ENCODE data around the gene TMPRSS13. TPM values are rescaled to one million over a fixed set of nuclear protein-coding genes. Genes with fewer than 3 reads are reported as not detected.
"Not testable (repeated sequence)": the region's sequence is repeated elsewhere in the genome, so short reads cannot be mapped to it uniquely, and the experiment has no call there.

TMPRSS13 gene
- total RNA-seq, 2 experiments from 2014 or later = 1.2 to 1.7 TPM

DNA sequence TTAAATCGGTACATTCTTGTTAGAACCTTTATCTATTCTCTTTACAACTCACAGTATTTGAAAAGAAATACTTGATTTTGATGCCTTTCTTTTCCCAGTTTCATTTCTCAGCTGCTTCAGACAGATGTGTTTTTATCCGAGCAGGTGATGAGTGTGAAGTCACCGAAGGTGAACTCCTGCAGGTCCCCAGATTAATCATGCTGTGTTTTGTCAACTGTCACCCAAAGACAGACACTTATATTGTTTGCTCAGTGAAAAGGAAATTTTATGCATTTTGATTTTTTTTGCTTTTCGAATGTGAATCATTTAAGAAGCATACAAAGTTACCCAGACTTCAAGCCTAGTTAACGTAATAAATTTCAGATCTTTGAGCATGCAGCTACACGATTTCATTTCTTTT is 7.8 kb upstream of the TMPRSS13 start:
- POLR2A ChIA-PET = no interaction called here
- CTCF ChIA-PET = interaction anchor here (0.8 to 4.4 kb wide), 3 partner anchors 10 to 116 kb away, joined by 3 to 26 read pairs (median 3); no protein-coding TSS in a partner anchor

DNA sequence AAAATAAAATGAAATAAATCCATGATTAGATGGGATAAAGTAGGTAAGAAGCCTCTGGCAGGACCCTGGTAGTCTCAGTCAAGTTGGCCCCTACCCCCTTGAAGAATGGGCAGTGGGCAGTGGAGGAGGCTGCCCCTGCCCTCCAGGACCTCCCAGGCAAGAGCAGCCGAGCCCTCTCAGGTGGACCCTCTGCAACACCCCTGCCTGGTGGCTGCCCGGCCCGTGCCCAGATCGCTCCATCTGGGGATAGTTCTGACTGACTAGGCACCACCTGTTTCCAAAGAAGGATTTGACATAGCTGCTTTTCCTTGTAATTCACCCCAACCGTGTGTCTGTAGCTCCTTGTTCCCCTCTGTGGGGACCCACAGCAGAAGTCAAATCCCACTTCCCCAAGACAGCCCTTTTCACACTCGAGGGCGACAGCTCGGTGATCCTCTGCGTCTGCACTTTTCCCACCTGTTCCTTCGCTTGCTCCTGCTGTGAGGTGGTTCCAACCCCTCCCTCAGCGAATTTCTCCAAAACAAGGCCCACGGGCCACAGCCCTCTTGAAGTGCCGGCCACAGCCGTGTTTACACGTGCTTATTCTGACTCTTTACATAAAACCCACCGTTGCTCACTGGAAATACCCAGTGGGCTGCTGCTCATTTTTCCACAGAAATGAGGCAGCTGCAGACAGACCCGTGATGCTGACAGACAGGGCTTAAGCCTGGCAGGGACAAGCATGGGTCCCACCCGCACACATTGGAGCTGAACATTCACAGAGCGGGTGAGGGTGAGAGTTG is 5.5 kb upstream of the TMPRSS13 start:
- ChIA-PET CTCF (interaction anchor here (1.5 to 4.4 kb wide), 2 partner anchors 12 to 91 kb away, joined by 4 to 26 read pairs; no protein-coding TSS in a partner anchor), POLR2A (interaction anchor here (1.0 kb wide), 1 partner anchor 119 kb away, joined by 3 read pairs; no protein-coding TSS in a partner anchor)

DNA sequence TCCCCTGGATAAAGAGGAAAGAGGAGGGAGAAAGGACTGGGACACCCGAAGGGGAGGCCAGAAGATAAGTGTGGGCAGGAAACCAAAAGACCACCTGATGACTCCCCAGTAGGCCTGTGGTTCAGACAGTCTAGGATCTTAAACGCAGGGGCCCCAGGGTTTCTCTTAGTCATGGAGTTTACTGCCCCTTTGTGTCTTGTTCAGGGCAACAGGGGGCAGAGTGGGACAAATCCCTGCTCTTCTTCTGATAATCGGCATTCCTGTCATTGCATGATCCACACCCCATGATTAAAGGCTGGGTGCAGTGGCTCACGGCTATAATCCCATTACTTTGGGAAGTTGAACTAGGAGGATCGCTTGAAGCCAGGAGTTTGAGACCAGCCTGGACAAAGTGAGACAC is 4.7 kb upstream of the TMPRSS13 start:
- ChIA-PET CTCF (interaction anchor here (1.5 to 4.4 kb wide), 2 partner anchors 13 to 90 kb away, joined by 4 to 26 read pairs; no protein-coding TSS in a partner anchor), POLR2A (no interaction called here)

DNA sequence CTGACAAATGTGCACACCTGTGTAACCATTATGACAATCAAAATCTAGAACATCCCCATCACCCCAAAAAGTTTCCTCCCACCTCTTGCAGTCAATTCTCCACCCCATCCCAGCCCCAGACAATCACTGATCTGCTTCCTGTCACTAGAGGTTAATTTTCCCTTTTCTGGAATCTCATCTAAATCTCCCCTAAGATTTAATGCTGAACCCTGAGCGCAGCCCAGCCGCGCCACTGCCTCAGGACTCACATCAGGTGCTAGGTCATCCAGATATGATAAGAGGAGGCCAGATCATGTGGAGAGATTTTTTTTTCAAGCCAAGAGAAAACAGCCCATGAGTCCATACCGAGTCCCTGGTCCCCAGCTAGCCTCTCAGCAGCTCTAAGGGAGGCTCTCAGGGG is 4.3 kb upstream of the TMPRSS13 start:
- POLR2A ChIA-PET = no interaction called here
- CTCF ChIA-PET = interaction anchor here (0.5 to 3.3 kb wide), 4 partner anchors 13 to 108 kb away, joined by 3 to 21 read pairs (median 4); no protein-coding TSS in a partner anchor

DNA sequence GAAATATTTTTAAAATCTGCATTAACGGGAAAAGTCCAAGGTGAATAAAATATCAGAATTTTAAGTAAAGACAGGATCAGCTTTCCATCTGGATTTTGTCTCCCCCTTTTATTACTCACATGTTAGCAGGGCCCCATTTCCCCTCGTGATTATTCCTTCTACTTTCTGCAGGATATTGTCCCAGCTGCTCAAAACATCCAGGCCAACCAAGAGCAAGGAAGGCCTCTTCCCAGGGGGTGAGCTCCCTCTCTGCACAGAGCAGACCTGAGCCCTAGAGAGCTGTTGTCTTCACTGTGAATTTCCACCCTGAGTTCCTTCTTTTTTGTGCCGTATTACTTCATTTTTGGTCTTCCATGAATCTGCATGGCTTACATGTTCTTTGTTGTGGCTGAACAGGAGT is 3.7 kb upstream of the TMPRSS13 start:
- CTCF ChIA-PET = interaction anchor here (1.3 to 3.3 kb wide), 3 partner anchors 14 to 107 kb away, joined by 3 to 21 read pairs (median 12); no protein-coding TSS in a partner anchor

DNA sequence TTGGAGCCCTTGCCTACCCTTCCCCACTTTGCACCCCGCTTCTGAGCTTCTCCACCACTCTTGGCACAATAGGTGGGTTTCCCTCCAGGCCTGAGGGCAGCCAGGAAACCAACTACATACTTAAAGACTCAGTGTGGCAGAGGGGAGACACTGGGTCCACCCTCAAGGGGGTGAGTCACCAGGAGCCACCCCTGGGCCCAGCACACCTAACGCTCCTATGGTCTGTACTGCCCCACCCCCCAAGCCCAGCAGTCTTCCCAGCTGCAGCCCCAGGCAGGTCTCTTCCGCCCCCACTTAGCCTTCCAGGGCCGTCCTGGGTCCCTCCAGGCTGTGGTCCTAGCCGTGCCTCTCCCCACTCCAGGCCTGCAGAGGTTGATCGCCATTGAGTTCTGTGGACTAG is 3.2 kb upstream of the TMPRSS13 start:
- ChIA-PET POLR2A (interaction anchor here (0.7 kb wide), 1 partner anchor 54 kb away, joined by 3 read pairs; the partner anchor contains the start of gene IL10RA), CTCF (interaction anchor here (1.0 to 3.3 kb wide), 7 partner anchors 14 to 127 kb away, joined by 3 to 21 read pairs (median 7); no protein-coding TSS in a partner anchor)

More for the DNA sequence above, 3.7 kb upstream of the TMPRSS13 start:
- POLR2A ChIA-PET = no interaction called here

DNA sequence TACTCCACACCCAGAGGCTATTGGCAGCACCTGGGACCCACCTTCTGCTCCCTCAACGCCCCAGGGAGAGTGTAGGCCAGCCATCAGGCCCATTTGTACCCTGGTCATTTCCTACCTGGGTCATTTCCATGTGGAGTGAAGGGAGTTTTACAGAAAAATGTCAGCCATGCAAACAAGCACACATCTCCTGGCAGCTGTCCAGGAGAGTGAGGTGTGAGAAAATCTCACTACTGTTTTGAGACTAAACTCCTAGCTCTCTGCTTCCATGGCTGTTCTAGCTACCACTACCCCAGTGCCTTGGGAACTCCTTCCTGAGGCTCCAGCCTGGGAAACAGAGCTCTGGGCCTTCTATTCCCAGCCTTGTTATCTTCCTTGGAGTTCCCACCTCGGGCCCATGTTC is 2.8 kb upstream of the TMPRSS13 start:
- POLR2A ChIA-PET = interaction anchor here (0.6 to 0.7 kb wide), 3 partner anchors 54 to 386 kb away, joined by 3 to 10 read pairs (median 3); partner anchors contain the start of gene IL10RA
- CTCF ChIA-PET = interaction anchor here (1.0 to 3.3 kb wide), 7 partner anchors 15 to 126 kb away, joined by 3 to 21 read pairs (median 7); no protein-coding TSS in a partner anchor

DNA sequence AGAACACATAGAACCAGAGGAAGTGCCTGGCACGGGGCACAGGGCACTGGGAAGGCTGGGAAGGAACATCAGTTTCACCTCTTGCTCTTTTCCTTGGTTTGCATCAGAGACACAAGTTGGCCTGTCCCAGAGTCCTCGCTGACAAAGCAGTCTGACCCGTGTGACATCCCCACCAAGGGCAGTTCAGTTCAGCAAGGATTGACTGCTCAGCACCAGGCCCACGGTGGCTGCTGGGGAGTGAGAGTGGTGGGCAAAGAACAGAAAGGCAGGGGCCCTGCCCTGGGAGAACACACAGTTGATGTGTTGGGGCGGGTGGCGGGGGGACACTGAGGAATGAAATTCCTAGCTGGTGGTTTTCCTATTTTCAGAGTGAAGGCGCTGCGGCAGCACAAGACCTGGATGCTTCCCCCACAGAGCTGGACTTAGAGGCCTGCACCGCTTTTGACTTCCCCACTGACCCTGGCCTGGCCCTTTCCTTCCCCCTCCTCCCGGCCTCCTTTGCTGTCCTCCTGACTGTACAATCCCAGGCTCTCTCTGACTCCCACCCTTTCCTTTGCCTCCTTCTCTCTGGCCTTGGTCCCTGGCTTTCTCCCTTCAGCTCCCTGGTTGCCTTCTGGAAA is 2.2 kb upstream of the TMPRSS13 start:
- ChIA-PET CTCF (interaction anchor here (1.0 to 3.3 kb wide), 9 partner anchors 10 to 126 kb away, joined by 3 to 21 read pairs (median 6); no protein-coding TSS in a partner anchor), POLR2A (interaction anchor here (0.6 to 1.4 kb wide), 4 partner anchors 55 to 386 kb away, joined by 3 to 10 read pairs (median 3); partner anchors contain the start of gene IL10RA)

DNA sequence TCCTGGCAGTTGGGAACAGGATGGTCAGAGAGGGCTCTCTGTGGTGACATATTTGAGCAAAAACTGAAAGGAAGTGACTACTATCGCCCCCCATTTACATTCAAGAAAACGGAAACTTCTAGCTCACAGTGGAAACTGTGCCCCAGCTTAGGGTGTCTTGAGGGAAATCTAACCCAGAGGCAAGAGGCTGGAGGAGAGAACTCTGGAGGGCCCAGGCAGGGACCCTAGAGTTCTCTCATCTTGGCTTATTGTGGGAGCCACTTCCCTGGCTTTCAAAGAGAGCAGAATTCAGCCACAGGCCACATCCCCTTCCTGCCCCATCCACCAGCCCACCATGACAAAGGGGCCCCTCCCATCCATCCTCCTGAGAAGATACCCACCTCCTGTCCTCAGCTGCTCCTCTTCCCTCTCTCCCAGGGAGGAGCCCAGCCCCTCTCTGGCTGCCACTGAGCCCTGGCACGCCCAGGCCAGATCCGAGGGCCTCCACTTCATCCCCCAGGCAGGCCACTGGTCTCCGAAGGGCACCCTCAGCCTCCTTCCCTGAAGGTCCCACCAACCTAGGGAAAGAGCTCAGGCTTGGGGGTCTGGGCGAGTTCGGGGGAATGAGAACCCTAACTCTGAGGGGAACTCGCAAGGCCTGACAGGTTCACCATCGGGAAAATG is 1.6 kb upstream of the TMPRSS13 start:
- ChIA-PET CTCF (interaction anchor here (1.1 to 3.3 kb wide), 8 partner anchors 11 to 123 kb away, joined by 3 to 21 read pairs (median 6); no protein-coding TSS in a partner anchor), POLR2A (interaction anchor here (1.4 kb wide), 1 partner anchor 72 kb away, joined by 3 read pairs; no protein-coding TSS in a partner anchor)

DNA sequence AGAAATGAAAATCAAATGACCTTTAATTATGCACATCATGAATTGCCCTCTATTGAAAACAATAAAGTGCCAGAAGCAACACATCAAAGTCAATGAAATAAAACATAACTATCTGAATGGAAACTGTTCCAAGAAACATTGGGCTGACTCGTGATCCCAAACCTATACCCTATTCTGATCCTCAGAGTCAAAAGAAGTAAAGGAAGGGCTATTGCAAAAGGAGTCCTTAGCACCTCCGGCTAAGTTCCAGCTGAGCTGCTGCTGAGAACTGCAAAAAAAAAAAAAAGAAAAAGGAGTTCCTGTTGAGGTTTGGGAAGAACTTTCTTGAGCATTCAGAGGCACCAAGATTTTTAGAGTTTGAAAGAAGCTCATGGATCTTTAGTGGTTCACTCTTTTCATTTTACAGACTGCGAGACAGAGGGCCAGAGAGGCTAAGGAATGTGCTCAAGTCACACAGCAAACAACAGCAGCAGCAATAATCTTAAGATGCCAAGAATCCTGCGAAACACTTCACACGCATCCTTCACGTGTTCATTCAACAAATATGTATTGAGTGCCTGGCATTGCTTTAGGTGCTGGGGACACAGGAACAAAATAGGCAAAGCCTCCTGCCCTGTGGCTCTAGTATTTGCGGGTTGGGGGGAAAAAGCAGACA is 841 bp upstream of the TMPRSS13 start:
- ChIA-PET POLR2A (interaction anchor here (0.6 to 1.4 kb wide), 3 partner anchors 18 to 145 kb away, joined by 3 to 5 read pairs (median 3); no protein-coding TSS in a partner anchor), CTCF (interaction anchor here (1.1 to 3.3 kb wide), 9 partner anchors 12 to 123 kb away, joined by 3 to 21 read pairs (median 7); no protein-coding TSS in a partner anchor)

DNA sequence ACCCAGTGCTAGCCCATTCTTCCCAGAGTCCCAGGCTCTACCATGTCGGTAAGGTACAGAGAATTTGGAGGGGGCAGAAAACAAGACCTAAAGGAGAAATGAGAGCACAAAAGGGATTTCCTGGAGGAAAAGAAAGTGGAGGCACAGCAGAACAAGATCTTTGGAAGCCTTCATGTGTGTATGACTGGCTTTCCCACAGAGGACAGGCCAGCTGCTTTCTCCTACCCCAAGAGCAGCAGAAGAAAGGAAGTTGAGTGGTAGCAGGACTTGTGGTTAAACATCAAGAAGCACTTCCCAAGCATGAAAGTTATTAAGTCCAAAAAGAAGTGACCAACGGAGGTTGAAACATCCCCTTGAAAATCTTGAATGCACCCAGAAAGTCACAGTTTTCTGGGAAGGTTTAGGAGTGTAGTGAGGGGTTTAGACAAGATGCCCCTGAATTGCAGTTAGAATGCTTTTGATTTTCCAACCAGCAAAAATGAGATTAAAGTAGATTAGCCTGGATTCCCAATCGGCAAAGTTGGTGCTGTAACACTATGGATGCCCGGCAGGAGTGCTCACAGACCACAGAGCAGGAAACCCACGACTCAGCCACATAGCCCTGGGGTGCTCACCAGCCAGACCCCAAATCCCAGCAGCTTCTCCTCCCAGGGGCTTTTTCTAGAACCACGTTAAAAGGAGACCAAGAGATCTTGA is 608 bp downstream of the TMPRSS13 start:
- CTCF ChIA-PET = interaction anchor here (2.5 kb wide), 1 partner anchor 19 kb away, joined by 14 read pairs; no protein-coding TSS in a partner anchor
- POLR2A ChIA-PET = interaction anchor here (1.3 kb wide), 1 partner anchor 58 kb away, joined by 3 read pairs; the partner anchor contains the start of gene IL10RA

DNA sequence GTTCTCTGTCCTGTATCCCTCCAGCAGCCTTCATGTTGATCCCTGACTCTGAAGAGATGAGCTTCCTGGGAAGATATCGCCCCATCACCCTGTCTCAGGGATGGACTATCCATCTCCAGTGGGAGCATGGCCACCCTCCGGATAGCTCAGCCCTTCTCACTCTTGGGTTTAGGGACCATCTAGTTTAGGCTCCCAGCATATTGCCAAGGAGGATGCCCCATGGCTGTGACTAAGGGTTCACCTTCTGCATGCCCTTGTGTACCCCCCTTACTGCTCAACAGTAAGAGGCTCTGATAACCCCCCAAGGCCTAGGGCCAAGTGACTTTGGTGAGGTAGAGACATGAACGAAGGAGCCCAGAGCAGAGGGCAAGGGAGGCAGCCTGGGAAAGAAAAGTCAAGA is 1.3 kb downstream of the TMPRSS13 start:
- POLR2A ChIA-PET = no interaction called here
- CTCF ChIA-PET = interaction anchor here (2.5 kb wide), 1 partner anchor 19 kb away, joined by 14 read pairs; no protein-coding TSS in a partner anchor

DNA sequence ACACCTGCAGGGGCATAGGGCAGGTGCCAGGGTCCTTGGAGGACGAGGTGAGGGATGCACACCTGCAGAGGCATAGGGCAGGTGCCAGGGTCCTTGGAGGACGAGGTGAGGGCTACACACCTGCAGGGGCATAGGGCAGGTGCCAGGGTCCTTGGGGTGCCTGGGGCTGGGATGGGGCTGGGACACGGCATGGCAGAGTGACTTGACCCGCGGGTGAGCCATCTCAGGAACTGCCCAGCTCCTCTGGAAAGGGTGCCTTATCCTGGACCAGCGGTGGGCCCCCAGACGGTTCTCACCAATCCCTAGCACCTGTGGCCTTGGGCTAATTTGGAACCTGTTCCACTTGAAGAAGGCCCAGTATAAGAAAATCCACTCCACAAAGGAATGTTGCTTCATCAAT is 3.0 kb downstream of the TMPRSS13 start:
- POLR2A ChIA-PET = not testable (repeated sequence)
- CTCF ChIA-PET = interaction anchor here (1.3 kb wide), 1 partner anchor 21 kb away, joined by 5 read pairs; no protein-coding TSS in a partner anchor

DNA sequence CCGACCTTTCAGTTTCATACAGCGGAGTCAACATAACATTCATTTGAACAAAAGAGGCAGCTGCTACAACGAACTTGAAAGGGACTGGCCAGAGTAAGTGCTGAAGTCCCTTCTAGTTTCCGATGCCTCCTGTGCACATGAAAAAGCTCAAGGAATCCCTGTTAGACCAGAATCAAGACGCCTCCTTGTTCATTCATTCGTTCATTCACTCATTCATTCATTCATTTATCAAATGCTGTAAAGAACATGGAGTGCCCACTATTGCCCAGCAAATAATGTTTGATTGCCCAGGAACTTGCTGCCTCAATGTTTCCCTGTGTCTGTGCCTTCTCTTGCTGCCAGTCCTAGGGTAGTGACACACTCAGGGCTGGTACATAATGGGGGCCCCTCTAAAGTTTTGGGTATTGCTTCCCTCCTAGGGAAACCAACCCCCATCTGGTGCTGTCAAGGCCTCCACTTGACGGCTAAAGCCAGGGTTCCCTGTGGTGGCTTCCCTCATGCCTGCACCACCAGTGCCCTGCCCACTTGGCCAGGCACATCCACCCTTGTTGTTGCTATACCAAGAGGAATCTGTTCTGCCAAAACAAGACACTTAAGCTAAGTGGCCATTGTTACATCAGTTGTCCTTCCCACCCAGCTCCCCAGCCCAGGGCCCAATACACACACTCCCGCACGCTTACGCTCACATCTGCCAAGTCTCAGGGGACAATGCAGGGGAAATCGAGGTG is 3.8 kb downstream of the TMPRSS13 start:
- CTCF ChIA-PET = no interaction called here
- POLR2A ChIA-PET = no interaction called here

DNA sequence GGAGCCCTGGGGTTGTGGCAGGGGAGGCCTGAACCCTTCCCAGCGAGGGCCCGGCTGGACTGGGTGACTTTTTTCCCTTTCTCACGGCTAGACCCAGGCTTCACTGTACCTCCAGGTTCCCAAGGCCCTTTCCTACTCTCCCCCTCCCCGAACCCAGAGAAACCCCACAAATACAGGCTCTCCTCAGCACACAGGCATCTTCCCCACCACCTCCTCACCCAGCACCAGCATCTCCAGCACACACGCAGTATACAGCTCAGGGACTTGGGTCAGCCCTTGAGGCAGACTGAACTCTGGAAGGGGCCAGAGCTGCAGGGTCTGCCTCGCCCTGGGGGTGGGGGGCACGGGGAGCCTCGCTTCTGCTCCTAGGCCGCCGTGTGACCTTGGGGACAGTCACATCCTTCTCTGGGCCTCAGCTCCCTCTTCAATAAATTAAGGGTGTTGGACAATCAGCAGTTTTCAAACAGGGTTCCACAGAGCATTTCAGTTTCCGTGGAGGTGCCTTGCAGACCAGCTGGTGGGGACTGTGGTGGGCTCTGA is 4.5 kb downstream of the TMPRSS13 start:
- ChIA-PET POLR2A (no interaction called here), CTCF (interaction anchor here (1.3 kb wide), 1 partner anchor 21 kb away, joined by 4 read pairs; no protein-coding TSS in a partner anchor)

DNA sequence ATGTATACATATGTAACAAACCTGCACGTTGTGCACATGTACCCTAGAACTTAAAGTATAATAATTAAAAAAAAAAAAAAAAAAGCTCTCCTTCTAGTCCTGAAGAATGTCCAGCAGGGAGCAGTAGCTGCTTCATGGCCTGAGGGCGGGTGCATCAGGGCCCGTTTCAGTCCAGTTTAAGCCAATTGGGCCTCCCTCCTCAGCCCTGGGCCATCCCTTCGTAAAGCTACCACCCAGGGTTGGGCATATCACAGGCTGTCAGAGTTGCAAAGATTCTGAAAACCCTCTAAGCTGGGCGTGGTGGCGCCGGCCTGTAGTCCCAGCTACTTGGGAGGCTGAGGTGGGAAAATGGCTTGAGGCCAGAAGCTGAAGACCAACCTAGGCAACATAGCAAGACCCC is 5.4 kb downstream of the TMPRSS13 start:
- CTCF ChIA-PET = interaction anchor here (1.1 to 2.1 kb wide), 3 partner anchors 22 to 130 kb away, joined by 3 to 5 read pairs (median 4); no protein-coding TSS in a partner anchor
- POLR2A ChIA-PET = no interaction called here

DNA sequence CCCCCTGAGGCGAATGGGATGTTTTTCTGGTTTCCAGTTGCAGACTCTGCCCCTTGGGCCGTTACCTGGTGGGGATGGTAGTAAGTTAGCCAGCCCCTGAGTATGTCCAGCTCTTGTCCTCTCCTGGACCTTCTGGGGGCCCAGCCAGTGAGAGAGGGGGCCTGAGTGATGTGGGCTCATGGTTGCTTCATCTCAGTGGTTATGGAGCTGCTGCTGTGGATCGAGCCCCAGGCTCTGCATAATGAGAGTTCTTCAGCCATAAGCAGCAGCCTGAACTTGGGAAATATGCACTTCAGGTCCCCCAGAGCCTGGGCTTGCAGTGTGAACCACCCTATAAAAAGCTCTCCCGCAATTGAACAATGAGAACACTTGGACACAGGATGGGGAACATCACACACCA is 5.9 kb downstream of the TMPRSS13 start:
- ChIA-PET POLR2A (no interaction called here), CTCF (interaction anchor here (0.7 to 2.1 kb wide), 4 partner anchors 22 to 130 kb away, joined by 3 to 5 read pairs (median 4); no protein-coding TSS in a partner anchor)

Measured in activated CD8-positive, alpha-beta memory T cell treated with anti-CD3 and anti-CD28 coated beads for 36 hours (primary cell).